Inflammatory macrophage treated with lipopolysaccharide for 1 hour (primary cell): ENCODE results near the gene PAPOLA.
A peak's percentile ranks its signal among the peaks of the same experiment; 100 is the strongest.

Experiments used
- DNase-seq, 2 donors: peaks; one replicate each; pipeline ENCODE4 v3.0.0-alpha.2; 2020 to 2022

PAPOLA gene

GRCh38 chr14:96587823-96588385 is 85.7 kb downstream of the PAPOLA start:
- DNase-seq = no peak

DNA sequence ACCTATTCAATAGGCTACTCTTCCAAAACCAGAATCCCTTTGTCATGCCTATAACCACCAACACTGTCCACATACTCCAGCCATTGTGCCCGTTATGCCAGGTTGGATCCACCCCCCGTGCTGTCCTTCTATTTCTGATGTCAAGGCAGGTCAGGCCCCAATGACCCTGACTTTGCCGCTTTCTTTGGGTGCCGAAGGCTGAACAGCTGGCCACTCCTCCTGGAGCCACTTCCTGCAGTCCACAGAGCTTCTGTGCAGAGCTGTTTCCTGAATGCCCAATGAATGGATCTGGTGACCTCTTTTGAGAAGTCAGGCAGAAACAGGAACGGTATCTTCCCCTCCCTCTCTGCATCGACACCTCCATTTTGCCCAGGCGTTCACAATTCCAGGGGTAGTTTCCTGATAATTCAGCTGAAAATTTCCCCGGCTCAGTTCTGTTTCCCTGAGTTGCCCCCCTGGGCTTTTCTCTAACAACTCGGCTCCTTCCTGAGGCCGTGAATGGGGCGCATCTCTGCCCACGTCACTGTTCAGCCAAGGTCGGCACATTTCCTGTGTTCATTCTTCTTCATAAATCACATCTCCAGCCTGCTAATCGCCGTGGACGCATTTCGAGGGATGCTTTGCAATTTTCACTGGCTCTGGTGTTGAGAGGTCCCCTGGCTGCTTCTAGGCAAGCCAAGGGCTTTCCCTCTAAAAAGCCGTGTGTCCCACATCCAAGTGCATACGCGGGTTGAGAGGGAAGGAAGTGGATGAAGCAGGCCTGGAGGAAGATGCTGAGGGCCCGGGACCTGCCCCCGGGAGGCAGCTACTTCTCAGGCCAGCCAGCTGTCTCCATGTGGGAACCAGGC is 86.5 kb downstream of the PAPOLA start:
- DNase-seq = no peak

DNA sequence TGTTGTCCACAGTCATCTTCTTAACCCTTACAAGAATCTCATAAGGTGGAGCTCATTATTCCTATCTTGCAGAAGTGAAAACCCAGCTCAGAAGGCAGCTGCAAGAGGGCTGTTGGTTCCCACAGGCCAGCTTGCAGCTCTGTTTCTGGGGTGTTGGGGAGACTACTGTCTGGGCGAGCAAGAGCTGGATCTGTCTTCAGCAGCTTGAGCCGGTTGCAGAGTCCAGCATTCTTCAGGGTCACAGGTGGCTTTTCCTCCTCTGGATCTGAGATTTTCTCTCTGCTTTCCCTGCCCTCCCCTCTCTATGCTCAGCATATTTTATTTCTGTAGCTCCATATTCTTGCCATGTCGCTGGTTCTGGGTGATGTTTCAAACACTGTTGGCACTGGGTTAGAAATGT is 87.4 kb downstream of the PAPOLA start:
- no peak for DNase-seq

GRCh38 chr14:96590190-96590864 is 88.1 kb downstream of the PAPOLA start:
- no peak for DNase-seq

DNA sequence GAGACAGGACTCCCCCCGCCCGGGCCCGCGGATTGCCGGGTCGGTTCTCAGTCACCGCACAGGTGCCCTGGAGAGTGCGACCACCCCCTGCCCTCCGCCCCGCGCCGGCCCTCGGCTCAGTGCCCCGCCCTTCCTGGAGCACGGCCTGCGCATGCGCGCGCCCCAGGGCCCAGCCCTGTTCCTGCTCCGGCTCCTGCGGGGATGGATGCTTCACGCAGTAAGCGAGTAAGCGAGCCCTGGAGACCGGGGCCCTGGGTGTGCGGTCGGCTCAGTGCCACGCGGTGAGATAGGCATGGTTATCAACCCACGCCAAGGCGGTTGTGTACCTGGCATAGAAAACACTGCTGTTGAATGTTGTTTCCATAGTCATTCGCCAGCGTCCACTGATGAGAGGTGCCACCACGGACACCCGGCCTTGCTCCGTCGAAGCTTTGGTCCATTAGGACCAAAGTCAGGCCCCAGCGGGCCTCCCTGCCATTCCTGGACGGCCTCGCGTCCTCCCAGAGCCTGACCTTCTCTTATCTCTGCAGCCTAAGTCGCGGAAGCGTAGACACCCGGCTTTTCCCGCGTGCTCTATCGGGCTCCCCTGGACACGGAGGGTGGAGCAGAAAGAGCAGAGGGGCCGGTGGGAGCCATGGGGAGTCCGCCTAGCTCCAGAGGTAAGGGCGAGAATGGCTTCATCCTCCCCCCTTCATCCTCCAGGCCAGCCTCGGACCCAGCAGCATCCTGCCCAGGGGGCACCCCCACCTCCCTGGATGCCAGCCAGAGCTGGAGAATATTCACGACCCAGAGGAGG is 90.6 kb downstream of the PAPOLA start:
- peak; percentile 15 to 35 for DNase-seq

DNA sequence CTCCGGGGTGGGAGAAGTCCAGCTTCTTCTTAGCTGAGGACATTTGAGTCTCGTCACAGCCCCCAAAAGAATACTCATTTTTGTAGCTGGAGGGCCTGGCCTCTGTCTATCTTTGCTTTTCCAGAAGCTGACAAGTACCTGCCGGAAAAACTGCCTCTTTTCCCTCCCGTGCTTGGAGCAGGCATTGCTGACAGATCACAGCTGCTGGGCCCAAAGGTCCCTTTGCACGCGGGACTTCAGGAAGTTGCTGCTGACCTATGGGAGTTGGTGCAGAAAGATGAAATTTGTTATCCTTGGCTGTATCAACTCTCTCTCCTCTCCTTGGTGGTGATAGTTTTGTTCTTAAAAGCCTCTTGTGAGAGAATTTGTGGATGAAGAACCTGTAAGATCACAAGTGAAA is 92.8 kb downstream of the PAPOLA start:
- no peak for DNase-seq

- DNase-seq = no peak
Observed at GRCh38 chr14:96597680-96598079, 95.5 kb downstream of the PAPOLA start.

- DNase-seq = no peak
Observed at GRCh38 chr14:96598332-96598928, 96.2 kb downstream of the PAPOLA start.

GRCh38 chr14:96599076-96599475 is 96.9 kb downstream of the PAPOLA start:
- no peak for DNase-seq

DNA sequence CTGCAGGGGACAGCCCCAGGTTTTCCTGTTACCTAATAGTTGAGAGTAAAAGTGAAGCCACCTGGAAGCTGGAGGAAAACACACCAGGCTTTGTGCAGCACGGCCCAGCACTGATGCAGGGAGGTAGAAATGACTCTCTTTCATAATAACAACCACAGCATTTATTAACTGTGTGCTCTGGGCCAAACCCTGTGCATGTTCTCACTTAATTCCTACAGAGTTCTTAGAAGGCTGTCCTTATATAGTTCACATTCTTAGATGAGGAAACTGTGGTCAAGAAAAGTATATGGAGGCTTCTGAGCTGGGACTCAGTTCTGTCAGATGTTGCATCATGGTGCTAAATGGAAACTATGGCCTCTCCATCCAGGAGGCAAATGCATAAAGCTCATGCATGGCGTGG is 100.0 kb downstream of the PAPOLA start:
- no peak for DNase-seq

- no peak for DNase-seq
Observed at GRCh38 chr14:96603350-96604255, 101.4 kb downstream of the PAPOLA start.

GRCh38 chr14:96614481-96614881 is 112.3 kb downstream of the PAPOLA start:
- DNase-seq = no peak

DNA sequence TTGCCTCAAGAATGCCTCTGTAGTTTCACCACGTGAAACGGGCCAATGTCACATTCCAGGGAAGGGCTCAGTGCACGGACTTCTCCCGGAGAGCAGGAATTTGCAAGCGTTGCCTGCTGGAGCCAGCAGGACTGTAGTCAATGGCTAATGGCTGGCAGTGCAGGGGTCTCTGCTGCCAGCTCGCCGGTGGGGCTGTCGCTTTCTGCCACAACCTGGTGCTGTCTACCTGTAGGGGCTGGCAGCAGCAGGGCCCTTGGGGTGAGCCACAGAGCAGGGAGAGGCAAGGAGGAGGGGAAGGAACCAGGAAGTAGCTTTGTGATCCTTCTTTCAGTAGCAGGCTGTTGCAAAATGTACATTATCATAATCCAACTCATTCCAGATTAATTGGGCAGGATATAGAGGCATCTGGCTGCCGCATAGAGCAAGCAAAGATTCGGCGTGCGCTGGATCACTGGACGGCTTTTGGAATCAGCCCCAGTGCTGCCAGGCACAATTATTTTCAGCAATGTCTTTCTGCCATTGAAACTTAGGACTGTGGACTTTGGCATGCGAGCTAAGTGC is 114.1 kb downstream of the PAPOLA start:
- DNase-seq = no peak
